Stimulated activated naive B cell treated with anti-CD40 and anti-IgM and Interleukin-4, amounts not matched to agents 10 μg/mL and 1 μg/mL and 100 μg/mL, for 72 hours (primary cell): ENCODE measurements around the gene MINDY4.

ENCODE experiments used
- ATAC-seq, 2 donors: fragments of 150-1000 bp; cut with Tn5 transposase; replicated peaks; 2 replicates each; pipeline ENCODE4 v1.10.0; 2021; ENCODE audit warnings: moderate library complexity in 1 of 2
- DNase-seq: peaks from one replicate; pipeline ENCODE4 v3.0.0; 2021
- H3K27ac Mint-ChIP-seq: one replicate; pipeline ENCODE4 v1.8.0; 2022; ENCODE audit warnings: mild to moderate bottlenecking, mixed read lengths
- H3K27me3 Mint-ChIP-seq, 2 donors: one replicate each; pipeline ENCODE4 v1.8.0; 2022; ENCODE audit warnings: mixed read lengths in 2 of 2
- H3K36me3 Mint-ChIP-seq, 2 donors: one replicate each; pipeline ENCODE4 v1.8.0; 2022; ENCODE audit warnings: mixed read lengths in 2 of 2, mild to moderate bottlenecking in 1 of 2
- H3K4me1 Mint-ChIP-seq, 2 donors: one replicate each; pipeline ENCODE4 v1.8.0; 2022; ENCODE audit warnings: mixed read lengths in 2 of 2, mild to moderate bottlenecking in 1 of 2
- H3K4me3 Mint-ChIP-seq, 2 donors: one replicate each; pipeline ENCODE4 v1.8.0; 2022; ENCODE audit warnings: mild to moderate bottlenecking in 2 of 2, mixed read lengths in 2 of 2, moderate library complexity in 1 of 2
- H3K9me3 Mint-ChIP-seq, 2 donors: one replicate each; pipeline ENCODE4 v1.8.0; 2022; ENCODE audit warnings: mixed read lengths in 2 of 2, mild to moderate bottlenecking in 1 of 2

Gene MINDY4

GRCh38 chr7:30896783-30897637 lies 125.8 kb downstream of the MINDY4 start:
- Mint-ChIP-seq H3K4me3 (no peak overlapping the region), H3K9me3 (no peaks in the 10 kb centered on the region), H3K4me1 (no peaks in the 10 kb centered on the region), H3K36me3 (no peaks in the 10 kb centered on the region), H3K27me3 (peaks cover 0 to 17% of the 10 kb centered on the region in 2 donors), H3K27ac (no peak overlapping the region)
- ATAC-seq (no peak), DNase-seq (no peak)

- peaks cover 0 to 17% of the 10 kb centered on the region in 2 donors for H3K27me3 Mint-ChIP-seq
- H3K36me3 Mint-ChIP-seq, result no peaks in the 10 kb centered on the region
- H3K27ac Mint-ChIP-seq, result no peak overlapping the region
- H3K4me3 Mint-ChIP-seq, result no peak overlapping the region
- H3K4me1 Mint-ChIP-seq, result no peaks in the 10 kb centered on the region
- H3K9me3 Mint-ChIP-seq, result no peaks in the 10 kb centered on the region
- DNase-seq, result no peak
- no peak for ATAC-seq
Measured at GRCh38 chr7:30897770-30898169, 126.6 kb downstream of the MINDY4 start.

GRCh38 chr7:30898411-30898810 lies 127.2 kb downstream of the MINDY4 start:
- DNase-seq (no peak), ATAC-seq (no peak)
- H3K9me3 Mint-ChIP-seq, result no peaks in the 10 kb centered on the region
- H3K4me1 Mint-ChIP-seq, result no peaks in the 10 kb centered on the region
- H3K36me3 Mint-ChIP-seq, result no peaks in the 10 kb centered on the region
- H3K27me3 Mint-ChIP-seq, result peaks cover 0 to 17% of the 10 kb centered on the region in 2 donors
- H3K27ac Mint-ChIP-seq, result no peak overlapping the region
- H3K4me3 Mint-ChIP-seq, result no peak overlapping the region

- H3K27ac Mint-ChIP-seq, result no peak overlapping the region
- no peak overlapping the region for H3K4me3 Mint-ChIP-seq
- H3K4me1 Mint-ChIP-seq, result no peaks in the 10 kb centered on the region
- no peaks in the 10 kb centered on the region for H3K36me3 Mint-ChIP-seq
- ATAC-seq (no peak), DNase-seq (no peak)
- no peaks in the 10 kb centered on the region for H3K9me3 Mint-ChIP-seq
- H3K27me3 Mint-ChIP-seq, result peaks cover 0 to 17% of the 10 kb centered on the region in 2 donors
Measured at GRCh38 chr7:30899066-30899465, 127.8 kb downstream of the MINDY4 start.

GRCh38 chr7:30899630-30900029 lies 128.4 kb downstream of the MINDY4 start:
- H3K27ac Mint-ChIP-seq, result no peak overlapping the region
- ATAC-seq (no peak), DNase-seq (no peak)
- no peak overlapping the region for H3K4me3 Mint-ChIP-seq
- no peaks in the 10 kb centered on the region for H3K4me1 Mint-ChIP-seq
- H3K9me3 Mint-ChIP-seq, result no peaks in the 10 kb centered on the region
- H3K36me3 Mint-ChIP-seq, result no peaks in the 10 kb centered on the region
- H3K27me3 Mint-ChIP-seq, result peaks cover 0 to 13% of the 10 kb centered on the region in 2 donors

GRCh38 chr7:30900053-30900452 lies 128.8 kb downstream of the MINDY4 start:
- H3K27ac Mint-ChIP-seq, result no peak overlapping the region
- H3K9me3 Mint-ChIP-seq, result no peaks in the 10 kb centered on the region
- no peaks in the 10 kb centered on the region for H3K36me3 Mint-ChIP-seq
- peaks cover 0 to 13% of the 10 kb centered on the region in 2 donors for H3K27me3 Mint-ChIP-seq
- DNase-seq (no peak), ATAC-seq (no peak)
- no peaks in the 10 kb centered on the region for H3K4me1 Mint-ChIP-seq
- no peak overlapping the region for H3K4me3 Mint-ChIP-seq

- Mint-ChIP-seq H3K27me3 (peaks cover 0 to 13% of the 10 kb centered on the region in 2 donors), H3K4me3 (no peak overlapping the region), H3K27ac (no peak overlapping the region), H3K4me1 (no peaks in the 10 kb centered on the region), H3K9me3 (no peaks in the 10 kb centered on the region), H3K36me3 (no peaks in the 10 kb centered on the region)
- no peak for DNase-seq
- no peak for ATAC-seq
Measured at GRCh38 chr7:30900803-30901362, 129.7 kb downstream of the MINDY4 start.

GRCh38 chr7:30901856-30902255 lies 130.6 kb downstream of the MINDY4 start:
- Mint-ChIP-seq H3K27ac (no peak overlapping the region), H3K36me3 (no peaks in the 10 kb centered on the region), H3K27me3 (peaks cover 0 to 10% of the 10 kb centered on the region in 2 donors), H3K4me3 (no peak overlapping the region), H3K9me3 (no peaks in the 10 kb centered on the region), H3K4me1 (no peaks in the 10 kb centered on the region)
- ATAC-seq (no peak), DNase-seq (no peak)

- Mint-ChIP-seq H3K27me3 (peaks cover 0 to 7% of the 10 kb centered on the region in 2 donors), H3K27ac (no peak overlapping the region), H3K9me3 (no peaks in the 10 kb centered on the region), H3K4me1 (no peaks in the 10 kb centered on the region), H3K4me3 (no peak overlapping the region), H3K36me3 (no peaks in the 10 kb centered on the region)
- DNase-seq (no peak), ATAC-seq (no peak)
Measured at GRCh38 chr7:30902466-30902865, 131.2 kb downstream of the MINDY4 start.

GRCh38 chr7:30903146-30903545 lies 131.9 kb downstream of the MINDY4 start:
- peaks cover 0 to 3% of the 10 kb centered on the region in 2 donors for H3K27me3 Mint-ChIP-seq
- H3K36me3 Mint-ChIP-seq, result no peaks in the 10 kb centered on the region
- no peak for DNase-seq
- no peak overlapping the region for H3K4me3 Mint-ChIP-seq
- H3K27ac Mint-ChIP-seq, result no peak overlapping the region
- H3K9me3 Mint-ChIP-seq, result no peaks in the 10 kb centered on the region
- ATAC-seq, result no peak
- no peaks in the 10 kb centered on the region for H3K4me1 Mint-ChIP-seq

GRCh38 chr7:30904561-30904960 lies 133.3 kb downstream of the MINDY4 start:
- H3K27me3 Mint-ChIP-seq, result no peaks in the 10 kb centered on the region
- H3K27ac Mint-ChIP-seq, result no peak overlapping the region
- H3K4me1 Mint-ChIP-seq, result no peaks in the 10 kb centered on the region
- ATAC-seq (no peak), DNase-seq (no peak)
- no peaks in the 10 kb centered on the region for H3K9me3 Mint-ChIP-seq
- no peak overlapping the region for H3K4me3 Mint-ChIP-seq
- no peaks in the 10 kb centered on the region for H3K36me3 Mint-ChIP-seq

- H3K36me3 Mint-ChIP-seq, result no peaks in the 10 kb centered on the region
- no peaks in the 10 kb centered on the region for H3K9me3 Mint-ChIP-seq
- no peak for ATAC-seq
- H3K4me1 Mint-ChIP-seq, result no peaks in the 10 kb centered on the region
- DNase-seq, result no peak
- no peak overlapping the region for H3K4me3 Mint-ChIP-seq
- H3K27me3 Mint-ChIP-seq, result no peaks in the 10 kb centered on the region
- no peak overlapping the region for H3K27ac Mint-ChIP-seq
Measured at GRCh38 chr7:30905078-30906012, 134.1 kb downstream of the MINDY4 start.

- H3K36me3 Mint-ChIP-seq, result no peaks in the 10 kb centered on the region
- H3K27ac Mint-ChIP-seq, result no peak overlapping the region
Measured at GRCh38 chr7:30906014-30906413, 134.8 kb downstream of the MINDY4 start.

GRCh38 chr7:30906515-30907240 lies 135.5 kb downstream of the MINDY4 start:
- H3K4me1 Mint-ChIP-seq, result peaks cover 0 to 3% of the 10 kb centered on the region in 2 donors
- H3K36me3 Mint-ChIP-seq, result no peaks in the 10 kb centered on the region
- ATAC-seq (peak in 1 of 2 donors; percentile 17), DNase-seq (no peak)
- no peak overlapping the region for H3K27ac Mint-ChIP-seq
- no peaks in the 10 kb centered on the region for H3K9me3 Mint-ChIP-seq
- H3K4me3 Mint-ChIP-seq, result no peak overlapping the region
- H3K27me3 Mint-ChIP-seq, result peaks cover 0 to 4% of the 10 kb centered on the region in 2 donors

More at GRCh38 chr7:30906014-30906413, 134.8 kb downstream of the MINDY4 start:
- peaks cover 0 to 3% of the 10 kb centered on the region in 2 donors for H3K4me1 Mint-ChIP-seq
- no peak for DNase-seq
- peaks cover 0 to 4% of the 10 kb centered on the region in 2 donors for H3K27me3 Mint-ChIP-seq
- ATAC-seq, result no peak
- H3K9me3 Mint-ChIP-seq, result no peaks in the 10 kb centered on the region
- no peak overlapping the region for H3K4me3 Mint-ChIP-seq
